Measurements from ENCODE around the gene KLK2. TPM values are rescaled to one million over a fixed set of nuclear protein-coding genes. Genes with fewer than 3 reads are reported as not detected.
"Not testable (repeated sequence)": the region's sequence is repeated elsewhere in the genome, so short reads cannot be mapped to it uniquely, and the experiment has no call there.

The KLK2 gene
- polyA plus RNA-seq, 4 donors, result 0.03 to 0.24 TPM; not detected in 2

DNA sequence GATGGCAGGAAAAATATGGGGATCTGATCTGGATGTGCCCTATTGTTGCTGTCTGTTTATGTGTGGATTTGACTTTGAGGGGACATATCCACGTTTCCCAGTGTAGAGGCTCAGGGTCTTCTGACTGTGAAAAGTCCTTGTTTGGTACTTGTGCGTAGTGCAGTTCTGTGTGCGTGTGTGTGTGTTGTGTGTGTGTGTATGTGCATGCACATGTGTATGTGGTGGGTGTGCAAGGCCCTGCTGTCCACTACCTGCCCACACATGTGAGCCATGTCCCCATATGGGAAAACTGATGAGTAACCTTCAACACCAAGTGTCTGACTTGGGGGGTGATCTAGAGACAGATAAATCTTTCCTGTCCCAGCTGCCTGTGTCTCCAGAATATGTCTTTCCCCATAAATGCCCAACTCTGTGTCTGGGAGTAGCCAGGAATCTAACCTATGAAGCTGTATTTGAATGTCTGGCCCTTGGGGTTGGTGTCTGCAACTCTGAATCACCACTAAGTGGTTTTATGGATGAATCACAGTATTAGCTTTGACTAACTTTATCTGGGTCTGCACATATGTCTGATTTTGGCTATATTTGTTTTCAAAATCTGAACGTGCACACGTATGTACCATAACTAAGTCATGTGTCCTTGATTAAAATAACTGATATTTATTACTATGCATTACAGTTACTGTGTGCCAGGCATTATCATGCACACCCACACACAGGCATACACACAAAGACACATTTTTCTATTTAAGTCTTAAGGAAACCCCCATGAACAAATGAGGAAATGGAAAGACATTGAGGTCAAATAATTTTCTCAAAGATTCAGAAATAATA lies 17.4 kb downstream of the KLK2 start:
- DNase-seq (ENCODE audit: low read depth in 4 of 4, low spot score in 3 of 4), result no peak

DNA sequence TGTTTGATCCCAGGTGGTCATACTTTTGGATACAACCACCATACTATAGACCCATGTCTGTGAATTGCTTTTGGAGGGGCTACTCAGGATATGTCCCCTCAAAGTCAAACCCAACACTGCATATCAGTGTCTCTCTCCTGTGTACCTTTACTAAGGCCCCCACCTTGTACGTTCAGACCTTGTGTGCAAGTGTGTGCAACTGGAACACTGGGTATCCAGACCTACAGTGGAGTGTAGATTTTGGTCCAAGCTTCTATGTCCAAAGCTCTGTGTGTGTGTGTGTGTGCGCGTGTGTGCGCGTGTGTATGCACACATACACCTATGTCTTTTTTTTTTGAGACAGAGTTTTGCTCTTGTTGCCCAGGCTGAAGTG lies 18.0 kb downstream of the KLK2 start:
- no peak for DNase-seq (ENCODE audit: low read depth in 4 of 4, low spot score in 3 of 4)

DNA sequence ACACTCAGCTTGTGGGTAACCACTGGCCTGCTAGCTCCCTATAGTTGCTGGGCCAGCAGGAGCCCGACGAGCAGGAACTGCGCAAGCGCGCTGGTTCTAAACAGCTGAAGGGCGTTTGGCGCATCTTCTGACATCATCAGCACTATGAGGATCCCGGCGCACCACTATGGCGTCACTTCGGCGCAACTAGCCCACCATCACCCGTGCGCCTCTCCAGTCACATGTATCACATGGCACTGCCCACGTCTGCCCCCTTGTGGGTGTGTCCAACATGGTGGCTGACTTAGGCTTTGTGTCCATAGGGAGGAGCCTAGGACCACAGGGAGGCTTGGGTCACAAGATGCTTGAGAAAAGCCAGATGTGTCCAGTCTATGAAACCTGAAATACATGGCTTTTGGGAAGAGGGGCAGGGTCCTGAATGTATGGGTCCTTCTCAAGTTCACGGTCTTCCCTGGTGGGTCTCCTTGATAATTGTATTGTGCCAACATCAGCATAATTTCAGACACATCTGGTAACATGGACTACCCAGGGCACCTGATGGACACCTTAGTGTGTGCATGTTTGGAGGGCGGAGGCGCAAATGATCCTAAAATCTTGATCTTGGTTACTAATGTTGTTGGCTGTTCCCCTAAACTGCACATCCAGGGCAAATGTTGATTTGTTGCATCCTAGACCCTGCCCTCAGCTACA lies 20.0 kb downstream of the KLK2 start:
- DNase-seq (ENCODE audit: low read depth in 4 of 4, low spot score in 3 of 4), result no peak

DNA sequence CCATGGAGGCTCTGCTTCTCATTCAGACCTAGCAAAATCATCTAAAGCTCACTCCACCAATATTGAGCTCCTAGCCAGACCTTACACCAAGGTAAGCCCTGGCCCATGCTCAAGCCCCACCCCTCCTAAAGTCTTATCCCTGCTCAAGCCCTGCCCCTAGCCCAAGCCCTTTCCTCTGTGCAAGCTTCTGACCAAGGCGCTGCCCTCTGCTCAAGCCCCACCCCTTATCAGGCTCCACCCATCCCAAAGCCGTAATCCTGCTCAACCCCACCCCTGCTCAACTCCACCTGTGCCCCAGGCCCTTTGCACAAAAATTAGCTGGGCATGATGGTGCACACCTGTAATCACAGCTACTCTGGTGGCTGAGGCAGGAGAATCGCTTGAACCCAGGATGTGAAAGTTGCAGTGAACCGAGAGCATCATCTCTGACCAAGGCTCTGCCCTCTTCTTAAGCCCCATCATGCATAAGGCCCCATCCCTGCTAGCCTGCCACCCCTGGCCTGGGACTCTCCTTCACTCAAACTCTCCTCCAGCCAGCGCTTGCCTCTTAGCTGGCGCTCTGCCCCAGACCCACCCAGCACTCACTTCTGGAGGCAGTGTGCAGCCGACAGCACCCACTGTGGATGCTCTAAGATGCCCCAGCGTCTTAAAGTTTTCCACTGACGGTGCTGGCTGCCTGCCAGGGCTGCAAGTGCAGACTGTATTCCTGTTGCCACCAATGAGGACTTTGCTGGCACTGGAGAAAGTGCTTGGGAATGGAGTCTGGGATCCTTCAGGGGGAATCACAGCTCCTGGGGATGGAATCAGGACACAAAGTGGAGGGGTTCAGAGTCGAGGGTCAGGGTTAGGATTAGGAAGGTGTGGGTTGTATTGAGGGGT lies 21.5 kb downstream of the KLK2 start:
- DNase-seq (ENCODE audit: low read depth in 4 of 4, low spot score in 3 of 4), result no peak

DNA sequence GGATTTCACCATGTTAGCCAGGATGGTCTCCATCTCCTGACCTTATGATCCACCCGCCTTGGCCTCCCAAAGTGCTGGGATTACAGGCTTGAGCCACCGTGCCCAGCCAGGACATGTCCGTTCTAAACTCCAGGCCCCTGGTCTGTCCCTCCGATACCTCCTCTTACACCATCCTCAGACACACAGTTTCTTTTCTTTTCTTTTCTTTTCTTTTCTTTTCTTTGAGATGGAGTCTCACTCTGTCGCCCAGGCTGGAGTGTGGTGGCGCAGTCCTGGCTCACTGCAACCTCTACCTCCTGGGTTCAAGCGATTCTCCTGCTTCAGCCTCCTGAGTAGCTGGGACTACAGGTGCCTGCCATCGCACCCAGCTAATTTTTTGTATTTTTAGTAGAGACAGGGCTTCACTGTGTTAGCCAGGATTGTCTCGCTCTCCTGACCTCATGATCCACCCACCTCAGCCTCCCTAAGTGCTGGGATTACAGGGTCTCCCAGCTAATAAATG lies 22.9 kb downstream of the KLK2 start:
- not testable (repeated sequence) for DNase-seq (ENCODE audit: low read depth in 4 of 4, low spot score in 3 of 4)

DNA sequence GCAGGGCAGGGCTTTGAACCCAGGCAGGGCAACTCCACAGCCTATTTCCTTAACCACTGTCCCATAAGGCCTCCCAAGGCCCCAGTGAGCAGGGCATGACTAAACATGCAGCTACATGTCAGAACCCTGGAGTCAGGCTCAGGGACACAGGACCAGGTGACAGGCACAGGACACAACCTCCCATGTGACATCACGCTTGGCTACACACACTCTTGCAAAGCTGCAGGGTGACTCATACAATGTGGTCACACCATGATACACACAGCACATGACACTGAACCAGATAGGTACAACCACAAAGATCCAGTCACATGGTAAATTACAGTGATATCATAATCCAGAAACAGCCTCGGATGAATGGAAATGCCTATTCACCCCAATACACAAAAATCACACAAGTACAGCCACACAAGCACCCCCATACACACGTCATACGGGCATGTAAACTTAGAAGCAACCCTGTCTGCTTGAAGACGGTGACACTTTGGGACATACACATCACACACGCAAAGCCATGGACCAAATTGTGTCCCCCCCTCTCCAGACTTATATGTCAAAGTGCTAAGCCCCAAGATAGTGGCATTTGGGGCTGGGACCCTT lies 23.5 kb downstream of the KLK2 start:
- DNase-seq (ENCODE audit: low read depth in 4 of 4, low spot score in 3 of 4), result peak in 1 of 4 donors; percentile 29

DNA sequence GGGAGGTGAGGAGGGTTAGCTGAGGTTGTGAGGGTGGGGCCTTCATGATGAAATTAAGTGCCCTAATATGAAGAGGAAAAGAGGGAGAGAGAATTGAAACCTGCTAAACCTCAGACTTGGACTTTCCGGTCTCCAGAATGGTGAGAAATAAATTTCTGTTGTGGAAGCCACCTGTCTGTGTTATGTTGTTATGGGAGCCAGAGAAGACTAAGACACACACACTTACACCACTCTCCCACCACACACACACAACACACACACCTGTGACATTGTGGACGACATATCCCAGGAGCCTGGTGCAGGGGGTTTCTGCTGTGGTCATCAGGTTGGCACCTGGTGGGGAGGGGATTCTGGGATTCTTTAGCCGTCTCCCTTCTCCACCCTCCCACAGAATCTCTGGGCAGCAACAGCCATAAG lies 24.0 kb downstream of the KLK2 start:
- DNase-seq (ENCODE audit: low read depth in 4 of 4, low spot score in 3 of 4), result no peak

DNA sequence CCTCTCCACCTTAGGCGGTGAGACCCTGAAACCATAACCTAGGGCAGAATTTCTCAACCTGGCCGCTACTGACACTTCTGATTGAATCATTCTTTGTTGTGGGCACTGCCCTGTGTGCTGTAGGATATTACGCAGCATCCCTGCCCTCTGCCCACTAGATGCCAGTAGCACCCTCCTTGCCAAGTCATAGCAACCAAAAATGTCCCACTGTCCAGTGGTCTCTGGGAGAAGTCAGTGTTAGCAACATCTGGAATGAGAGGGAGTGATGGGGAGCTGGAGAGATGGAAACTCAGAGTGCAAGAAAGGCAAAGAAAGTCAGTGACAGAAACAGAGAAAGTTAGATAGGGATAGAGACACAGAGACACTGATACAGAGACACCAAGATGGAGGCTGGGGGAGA lies 24.4 kb downstream of the KLK2 start:
- no peak for DNase-seq (ENCODE audit: low read depth in 4 of 4, low spot score in 3 of 4)

DNA sequence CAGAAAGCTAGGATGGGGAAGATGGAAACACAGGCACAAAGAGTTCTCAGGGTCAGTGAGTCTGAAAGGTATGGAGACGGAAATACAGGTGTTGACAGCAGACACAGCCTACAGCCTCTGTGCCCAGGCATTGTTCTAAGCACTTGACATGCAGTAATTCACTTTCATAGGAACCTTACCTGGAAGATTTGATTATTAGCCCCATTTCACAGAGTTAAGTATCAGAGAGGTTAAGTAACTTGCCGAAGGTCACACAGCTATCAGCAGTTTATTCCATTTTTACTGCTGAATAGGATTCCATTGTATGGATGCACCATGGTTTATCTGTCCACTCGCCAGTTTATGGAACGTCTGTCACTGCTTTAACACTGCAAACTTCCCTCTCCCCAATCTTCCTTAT lies 24.8 kb downstream of the KLK2 start:
- no peak for DNase-seq (ENCODE audit: low read depth in 4 of 4, low spot score in 3 of 4)

DNA sequence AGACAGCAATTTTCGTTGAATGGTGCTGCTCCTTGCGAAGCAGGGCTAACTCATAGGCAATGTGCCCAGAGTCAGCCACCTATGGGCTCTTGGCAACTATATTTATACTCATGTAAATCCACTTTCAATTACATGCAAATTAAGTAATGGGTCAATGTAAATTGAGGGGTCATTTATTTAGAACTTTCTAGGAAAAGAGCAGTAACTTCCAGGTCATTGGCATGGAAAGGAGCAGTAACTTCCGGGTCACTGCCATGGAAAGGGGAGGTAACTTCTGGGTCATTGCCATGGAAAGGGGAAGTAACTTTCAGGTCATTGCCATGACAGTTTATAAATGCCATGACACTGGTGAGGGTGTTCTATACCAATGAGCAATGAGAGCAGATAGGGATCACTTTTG lies 26.3 kb downstream of the KLK2 start:
- DNase-seq (ENCODE audit: low read depth in 4 of 4, low spot score in 3 of 4), result no peak

DNA sequence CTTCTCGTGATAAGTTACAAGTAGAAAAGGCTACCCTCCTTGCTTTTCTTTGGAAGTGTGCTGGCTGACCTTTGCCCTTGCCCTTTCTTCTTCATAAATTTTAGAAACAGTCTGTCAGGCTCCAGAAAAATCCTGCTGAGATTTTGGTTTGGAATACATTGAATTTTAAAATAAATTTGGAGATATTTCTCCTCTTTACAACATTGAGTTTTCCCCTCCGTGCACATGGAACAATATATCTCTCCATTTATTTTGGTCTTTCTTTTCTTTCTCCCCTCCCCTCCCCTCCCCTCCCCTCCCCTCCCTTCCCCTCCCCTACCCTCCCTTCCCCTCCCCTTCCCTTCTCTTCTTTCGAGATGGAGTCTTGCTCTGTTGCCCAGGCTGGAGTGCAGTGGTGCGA lies 29.4 kb downstream of the KLK2 start:
- no peak for DNase-seq (ENCODE audit: low read depth in 4 of 4, low spot score in 3 of 4)

DNA sequence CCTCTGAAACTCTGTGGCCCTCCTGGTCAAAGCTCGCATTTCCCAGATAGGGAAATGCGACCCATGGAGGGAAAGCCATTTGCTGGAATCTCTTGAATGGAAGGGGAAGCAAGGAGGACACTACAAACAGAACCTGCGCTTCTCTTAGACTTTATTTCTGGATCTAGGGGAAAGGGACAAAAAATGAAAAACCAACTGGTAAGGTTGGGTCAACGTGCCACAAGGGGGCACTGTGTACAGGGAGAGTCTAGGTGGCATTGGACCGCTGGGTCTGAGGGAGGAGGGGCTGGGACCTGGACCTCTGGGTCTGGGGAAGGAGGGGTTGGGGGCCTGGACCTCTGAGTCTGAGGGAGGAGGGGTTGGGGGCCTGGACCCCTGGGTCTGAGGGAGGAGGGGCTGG lies 33.0 kb downstream of the KLK2 start:
- DNase-seq (ENCODE audit: low read depth in 4 of 4, low spot score in 3 of 4), result no peak

DNA sequence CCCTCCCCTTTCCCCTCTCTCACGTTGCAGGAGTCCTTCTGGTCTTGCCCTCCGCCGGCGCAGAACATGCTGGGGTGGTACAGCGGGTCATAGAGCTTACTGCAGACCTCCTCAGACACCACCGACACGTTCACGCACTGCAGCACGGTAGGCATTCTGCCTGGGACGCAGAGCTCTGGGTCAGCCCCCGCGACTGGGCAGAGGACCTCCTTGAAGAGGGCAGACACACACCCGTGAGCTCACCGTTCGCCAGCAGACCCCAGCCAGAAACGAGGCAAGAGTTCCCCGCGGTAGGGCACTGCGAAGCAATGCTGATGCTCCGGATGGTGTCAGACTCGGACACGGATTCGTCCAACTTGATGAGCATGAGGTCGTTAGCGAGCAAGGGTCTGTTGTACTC lies 35.1 kb downstream of the KLK2 start:
- DNase-seq (ENCODE audit: low read depth in 4 of 4, low spot score in 3 of 4), result no peak

DNA sequence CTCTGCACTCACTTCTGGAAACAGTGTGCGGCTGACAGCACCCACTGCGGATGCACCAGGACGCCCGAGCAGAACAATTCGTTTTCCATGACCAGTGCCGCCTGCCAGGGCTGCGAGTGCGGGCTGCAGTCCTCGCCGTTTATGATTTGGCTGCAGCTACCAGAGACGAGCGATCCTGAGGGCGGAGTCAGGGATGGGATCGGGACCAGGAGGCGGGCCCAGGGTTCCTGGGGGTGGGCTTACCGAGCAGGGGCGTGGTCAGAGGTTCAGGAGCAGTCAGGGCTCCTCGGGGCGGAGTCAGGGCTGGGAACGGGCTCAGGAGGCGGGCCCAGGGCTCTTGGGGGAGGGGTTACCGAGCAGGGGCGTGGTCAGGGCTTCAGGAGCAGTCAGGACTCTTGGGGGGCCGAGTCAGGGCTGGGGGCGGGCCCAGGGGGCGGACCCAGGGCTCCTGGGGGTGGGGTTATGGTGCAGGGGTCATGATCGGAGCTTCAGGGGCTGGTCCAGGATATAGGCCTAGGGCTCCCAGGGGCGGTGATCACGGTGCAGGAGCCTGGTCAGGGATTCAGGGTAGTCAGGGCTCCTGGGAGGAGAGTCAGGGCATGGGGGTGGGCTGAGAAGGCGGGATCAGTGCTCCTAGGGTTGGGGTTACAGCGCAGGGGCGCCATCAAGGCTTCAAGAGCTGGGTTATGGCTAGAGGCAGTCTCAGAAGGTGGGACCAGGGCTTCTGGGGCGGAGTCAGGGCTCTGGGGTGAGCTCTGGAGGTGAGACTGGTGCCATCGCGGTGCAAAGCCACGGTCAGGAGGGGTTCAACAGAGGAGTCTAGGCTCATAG lies 36.2 kb downstream of the KLK2 start:
- DNase-seq (ENCODE audit: low read depth in 4 of 4, low spot score in 3 of 4), result peak in 1 of 4 donors; percentile 19

DNA sequence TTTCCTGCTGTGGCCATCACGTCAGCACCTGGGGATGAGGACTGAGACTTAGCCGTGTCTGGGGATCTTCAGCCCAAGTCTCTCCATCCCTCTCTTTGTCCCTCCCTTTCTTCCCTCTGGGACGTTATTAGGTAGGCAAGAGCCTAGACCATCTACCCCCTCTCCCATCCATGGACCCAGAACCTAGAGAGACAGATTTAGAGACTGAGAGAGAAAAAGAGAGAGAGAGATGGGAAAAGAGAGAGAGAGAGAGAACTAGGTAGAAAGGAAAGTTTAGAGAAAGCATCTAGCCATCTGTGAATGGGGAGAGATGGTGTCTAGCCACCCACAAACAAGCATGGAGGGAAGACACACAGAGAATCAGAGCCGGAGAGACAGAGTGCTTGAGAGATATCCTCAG lies 37.5 kb downstream of the KLK2 start:
- DNase-seq (ENCODE audit: low read depth in 4 of 4, low spot score in 3 of 4), result no peak

DNA sequence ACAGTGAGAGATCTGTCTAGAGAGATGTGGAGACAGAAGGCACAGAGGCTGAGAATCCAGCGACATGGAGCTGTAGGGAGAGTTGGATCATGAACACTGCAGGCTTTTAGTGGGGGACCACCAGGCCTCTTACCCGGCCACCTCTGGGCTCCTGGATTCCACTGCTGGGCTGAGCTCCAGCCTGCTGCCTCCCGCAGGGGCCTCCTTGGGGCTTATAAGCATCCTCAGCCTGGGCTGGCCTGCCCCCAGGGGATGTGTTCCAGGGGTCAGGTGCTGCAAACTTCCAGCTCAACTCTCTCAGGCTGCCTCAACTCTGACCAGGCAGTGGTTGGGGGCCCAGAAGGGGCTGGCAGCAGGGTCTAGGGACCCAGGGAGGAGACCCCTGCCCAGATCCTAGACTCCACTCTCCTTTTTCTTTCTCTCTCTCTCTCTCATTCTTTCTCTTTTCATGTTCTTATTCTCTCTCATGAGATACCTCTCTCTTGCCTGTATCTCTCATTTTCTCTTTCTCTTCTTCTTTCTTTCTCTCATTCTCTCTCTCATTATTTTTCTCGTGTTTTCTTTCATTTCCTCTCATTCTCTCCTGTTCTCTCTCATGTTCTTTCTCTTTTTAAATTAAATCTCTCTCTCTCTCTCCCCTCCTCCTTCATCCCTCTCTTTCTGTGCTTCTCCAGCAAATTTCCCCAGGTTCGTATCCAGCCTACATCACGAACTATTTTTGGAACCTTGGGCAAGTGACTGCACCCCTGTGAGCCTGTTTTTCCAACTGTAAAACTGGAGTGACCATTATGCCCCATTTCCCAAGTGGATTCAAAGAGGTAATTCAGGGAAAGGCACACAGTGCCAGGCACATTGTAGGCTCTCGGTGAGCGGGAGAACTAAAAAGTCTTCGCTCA lies 38.2 kb downstream of the KLK2 start, which contains the start of gene KLK4:
TSS of gene KLK4 (minus strand) at position 190 of the 896 bp plus-strand sequence. CDS start 657 bp downstream, outside the sequence.
- DNase-seq (ENCODE audit: low read depth in 4 of 4, low spot score in 3 of 4), result no peak

DNA sequence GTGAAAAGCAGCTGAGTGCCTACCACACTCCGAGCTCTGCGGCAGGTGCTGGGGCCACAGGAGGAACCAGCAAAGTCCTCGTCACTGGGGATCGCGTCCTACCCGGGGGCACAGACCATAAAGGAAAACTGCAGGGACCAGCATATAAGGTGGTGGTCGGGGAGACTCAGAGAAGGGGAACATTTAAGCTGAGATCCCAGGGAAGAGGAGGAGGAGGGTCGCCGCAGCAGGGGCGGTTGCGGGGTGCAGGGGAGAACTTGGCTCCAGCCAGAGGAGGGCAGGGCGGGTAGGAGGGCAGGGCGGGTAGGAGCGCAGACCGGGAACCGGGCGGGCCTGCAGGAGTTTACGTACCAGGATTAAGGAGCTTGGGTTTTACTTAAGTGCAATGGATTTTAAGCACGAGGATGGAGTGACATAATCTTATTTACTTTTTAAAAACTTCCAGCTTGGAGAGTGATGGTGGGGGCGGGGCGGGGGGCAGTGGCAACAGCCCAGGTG lies 38.9 kb downstream of the KLK2 start:
- no peak for DNase-seq (ENCODE audit: low read depth in 4 of 4, low spot score in 3 of 4)
